ENCODE results near the gene ACE2.

GRCh38 chrX:15616531-15616930 is 15.8 kb upstream of the ACE2 start:
- TF ChIP-seq CTCF (IDR thresholded peaks at IDR 0.05) (no peak), POLR2AphosphoS5 (IDR thresholded peaks at IDR 0.05) (no peak), POLR2A (IDR thresholded peaks at IDR 0.05) (no peak), EP300 (IDR thresholded peaks at IDR 0.05) (no peak)
